HG02571 (cell line): ENCODE data around the gene CDK7.
"Not testable (repeated sequence)": the region's sequence is repeated elsewhere in the genome, so short reads cannot be mapped to it uniquely, and the experiment has no call there.

Experiments used
- ATAC-seq: cut with Tn5 transposase; IDR thresholded peaks from one replicate; pipeline ENCODE4 v1.9.1; 2021; ENCODE audit warnings: mild to moderate bottlenecking, moderate library complexity; ENCODE audit not compliant: unreplicated experiment

CDK7 gene

GRCh38 chr5:69234457-69235268 is at the start of gene CDK7:
Gene CDK7, plus strand, starts transcription at chr5:69234886. Its CDS starts 90 bp downstream, at chr5:69234976.
- peak; percentile 99 for ATAC-seq

DNA sequence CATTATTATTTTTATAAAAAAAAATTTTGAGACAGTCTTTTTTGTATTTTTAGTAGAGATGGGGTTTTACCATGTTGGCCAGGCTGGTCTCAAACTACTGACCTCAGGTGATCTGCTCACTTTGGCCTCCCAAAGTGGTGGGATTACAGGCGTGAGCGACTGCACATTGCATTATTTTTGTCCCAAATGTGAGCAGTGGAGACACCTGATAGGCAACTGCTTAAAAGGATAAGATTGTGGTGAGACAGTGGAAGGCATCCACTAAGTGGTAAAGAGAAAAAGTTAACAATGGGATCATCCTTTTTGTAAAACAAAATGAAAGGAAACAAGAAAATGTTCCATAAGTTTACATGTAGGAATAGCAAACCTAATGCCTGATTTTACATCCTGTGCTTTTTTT is 47.3 kb upstream of the CDK7 start:
- ATAC-seq: no peak

- no peak for ATAC-seq
Measured at GRCh38 chr5:69188811-69189161, 45.9 kb upstream of the CDK7 start.

DNA sequence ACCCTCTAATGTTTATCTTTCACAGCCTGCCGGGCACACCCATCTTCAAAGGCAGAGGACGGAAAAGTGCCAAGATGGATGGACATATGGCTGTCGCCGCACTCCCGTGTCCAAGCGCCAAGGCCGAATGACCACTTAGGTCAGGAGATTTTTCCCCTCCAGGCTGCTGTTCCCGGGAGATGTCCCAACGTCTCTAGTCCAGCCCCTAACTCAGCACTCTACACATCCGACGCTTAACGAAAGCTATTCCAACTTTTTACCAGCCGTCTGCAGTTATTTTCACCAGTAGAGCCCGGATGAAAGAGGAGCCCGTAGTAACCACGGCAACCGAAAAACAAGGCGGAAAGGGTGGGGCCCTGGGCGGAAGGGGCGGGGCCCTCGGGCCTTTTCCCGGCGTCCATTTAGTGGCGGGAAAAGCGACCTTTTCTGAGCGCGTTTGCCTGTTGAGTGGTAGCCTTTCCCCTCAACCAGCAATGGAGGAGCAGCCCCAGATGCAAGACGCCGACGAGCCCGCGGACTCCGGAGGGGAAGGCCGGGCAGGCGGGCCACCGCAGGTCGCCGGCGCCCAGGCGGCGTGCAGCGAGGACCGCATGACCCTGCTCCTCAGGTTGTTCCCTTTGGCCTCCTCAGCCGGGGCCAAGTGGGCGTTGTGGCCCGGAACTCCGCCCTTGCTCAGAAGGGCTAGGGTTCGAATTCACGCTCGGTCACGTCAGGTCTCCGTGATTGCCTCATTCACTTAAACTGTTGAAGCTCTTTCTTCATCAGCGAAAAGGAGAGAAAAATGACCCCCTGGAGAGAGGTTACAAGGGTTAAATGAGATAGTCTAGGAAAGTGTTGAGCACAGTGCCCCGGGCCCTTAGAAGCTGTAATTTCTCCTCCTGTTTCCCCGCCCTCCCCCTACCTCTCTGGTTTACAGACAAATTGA is 45.3 kb upstream of the CDK7 start, which contains the start of gene CENPH:
TSS of gene CENPH (plus strand) at position 422 of the 925 bp plus-strand sequence. CDS start at position 474, 52 bp downstream.
- ATAC-seq: peak; percentile 97

DNA sequence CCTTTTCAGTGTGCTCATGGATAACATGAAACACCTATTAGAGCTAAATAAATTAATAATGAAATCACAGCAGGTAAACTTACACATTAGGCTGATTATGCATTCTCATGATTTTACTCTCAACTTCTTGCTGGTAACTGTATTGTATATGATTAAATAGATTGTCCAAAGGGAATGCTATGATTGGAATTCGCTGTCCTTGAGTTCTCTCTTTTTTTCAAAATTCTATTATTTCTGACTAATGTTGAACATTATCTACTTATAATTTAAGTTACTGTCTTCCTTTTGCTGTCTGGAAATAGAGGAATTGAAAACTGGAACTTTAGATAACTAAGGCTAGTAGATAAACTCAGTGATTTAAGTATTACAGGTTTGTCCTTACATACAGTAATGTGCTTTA is 32.2 kb upstream of the CDK7 start:
- ATAC-seq: no peak

DNA sequence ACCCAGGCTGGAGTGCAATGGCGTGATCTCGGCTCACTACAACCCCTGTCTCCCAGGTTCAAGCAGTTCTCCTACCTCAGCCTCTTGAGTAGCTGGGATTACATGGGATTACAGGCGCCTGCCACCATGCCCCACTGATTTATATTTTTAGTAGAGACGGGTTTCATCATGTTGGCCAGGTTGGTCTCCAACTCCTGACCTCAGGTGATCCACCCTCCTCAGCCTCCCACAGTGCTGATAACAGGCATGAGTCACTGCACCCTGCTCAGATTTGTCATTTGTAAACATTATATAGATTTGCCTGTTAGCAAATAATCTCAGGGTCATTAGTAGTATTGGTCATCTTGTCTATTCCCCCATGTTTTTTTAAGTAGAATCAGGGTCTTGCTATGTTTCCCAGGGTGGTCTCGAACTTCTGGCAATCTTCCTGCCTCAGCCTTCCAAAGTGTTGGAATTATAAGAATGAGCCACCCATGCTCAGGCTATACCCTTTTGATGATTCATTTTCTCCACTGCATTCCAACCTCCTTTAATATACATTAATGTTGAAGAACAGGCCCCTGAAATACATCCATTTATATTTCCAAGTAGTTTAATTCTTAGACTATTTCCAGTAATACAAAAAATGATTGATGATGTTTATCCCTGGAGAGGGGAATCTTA is 28.0 kb upstream of the CDK7 start:
- ATAC-seq: no peak

DNA sequence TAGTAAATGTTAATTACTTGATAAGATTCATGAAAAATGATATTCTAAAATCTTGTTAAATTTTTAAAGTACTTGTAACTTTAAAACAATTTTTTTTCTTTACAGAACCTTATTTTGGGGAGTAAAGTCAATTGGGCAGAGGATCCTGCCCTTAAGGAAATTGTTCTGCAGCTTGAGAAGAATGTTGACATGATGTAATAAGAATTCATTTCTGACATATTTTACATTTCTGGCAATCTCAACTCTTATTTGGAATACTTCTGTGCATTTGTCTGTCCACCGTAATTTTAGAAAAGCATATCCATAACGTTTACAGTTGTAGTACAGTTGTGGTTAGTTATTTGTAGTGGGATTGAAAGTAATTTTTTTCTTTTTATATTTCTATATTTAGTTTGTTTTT is 25.1 kb upstream of the CDK7 start:
- ATAC-seq: no peak

- ATAC-seq: no peak
Measured at GRCh38 chr5:69211200-69211599, 23.5 kb upstream of the CDK7 start.

GRCh38 chr5:69212022-69212421 is 22.7 kb upstream of the CDK7 start:
- no peak for ATAC-seq

DNA sequence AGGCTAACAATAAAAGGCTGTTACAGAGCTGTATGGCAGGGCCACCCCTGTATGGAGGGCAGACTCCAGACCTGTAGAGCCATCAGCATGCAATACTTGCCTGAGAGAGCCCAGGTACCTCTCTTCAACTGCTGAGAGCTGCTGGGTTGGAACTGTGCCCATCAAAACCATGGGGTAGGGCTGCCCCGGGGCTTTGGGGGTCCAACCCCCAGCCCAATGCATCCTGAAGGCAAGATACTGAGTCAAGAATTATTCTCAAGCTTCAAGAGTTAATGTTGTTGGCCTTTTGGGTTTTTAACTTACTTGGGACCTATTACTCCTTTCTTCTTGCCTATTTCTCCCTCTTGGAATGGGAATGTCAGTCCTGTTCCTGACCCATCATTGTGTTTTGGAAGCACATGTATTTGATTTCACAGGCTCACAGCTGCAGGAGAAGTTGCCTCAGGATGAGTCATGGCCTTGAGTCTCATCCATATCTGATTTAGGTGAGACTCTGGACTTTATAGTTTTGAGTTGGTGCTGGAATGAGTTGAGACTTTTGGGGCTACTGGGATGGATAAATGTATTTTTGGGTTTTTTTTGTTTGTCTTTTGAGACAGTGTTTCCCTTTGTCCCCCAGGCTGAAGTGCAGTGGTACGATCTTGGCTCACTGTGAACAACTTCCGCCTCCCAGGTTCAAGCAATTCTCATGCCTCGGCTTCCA is 21.0 kb upstream of the CDK7 start:
- ATAC-seq: no peak

- no peak for ATAC-seq
Measured at GRCh38 chr5:69217151-69217511, 17.6 kb upstream of the CDK7 start.

- peak; percentile 93 for ATAC-seq
Measured at GRCh38 chr5:69217548-69218526, 16.8 kb upstream of the CDK7 start.

GRCh38 chr5:69219939-69220338 is 14.7 kb upstream of the CDK7 start:
- ATAC-seq: no peak

GRCh38 chr5:69220371-69220770 is 14.3 kb upstream of the CDK7 start:
- ATAC-seq: not testable (repeated sequence)

GRCh38 chr5:69220833-69221232 is 13.9 kb upstream of the CDK7 start:
- ATAC-seq: not testable (repeated sequence)

- no peak for ATAC-seq
Measured at GRCh38 chr5:69224520-69224919, 10.2 kb upstream of the CDK7 start.

DNA sequence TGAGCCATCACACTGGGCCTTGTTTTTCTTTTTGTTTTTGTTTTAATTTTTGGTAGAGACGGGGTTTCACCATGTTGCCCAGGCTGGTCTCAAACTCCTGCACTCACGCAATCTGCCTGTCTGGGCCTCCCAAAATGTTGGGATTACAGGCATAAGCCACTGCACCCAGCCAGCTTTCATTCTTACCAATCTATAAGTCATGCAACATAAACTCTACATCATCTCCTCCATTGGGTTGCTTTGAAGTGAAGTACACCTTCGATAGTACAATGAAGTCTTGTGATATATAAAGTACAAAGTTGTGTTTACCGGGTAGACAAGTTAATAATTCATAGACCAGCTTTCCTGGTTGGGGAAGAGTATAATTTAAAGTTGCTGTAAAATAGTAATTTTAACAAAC is 8.8 kb upstream of the CDK7 start:
- no peak for ATAC-seq

- ATAC-seq: no peak
Measured at GRCh38 chr5:69230181-69230580, 4.5 kb upstream of the CDK7 start.

DNA sequence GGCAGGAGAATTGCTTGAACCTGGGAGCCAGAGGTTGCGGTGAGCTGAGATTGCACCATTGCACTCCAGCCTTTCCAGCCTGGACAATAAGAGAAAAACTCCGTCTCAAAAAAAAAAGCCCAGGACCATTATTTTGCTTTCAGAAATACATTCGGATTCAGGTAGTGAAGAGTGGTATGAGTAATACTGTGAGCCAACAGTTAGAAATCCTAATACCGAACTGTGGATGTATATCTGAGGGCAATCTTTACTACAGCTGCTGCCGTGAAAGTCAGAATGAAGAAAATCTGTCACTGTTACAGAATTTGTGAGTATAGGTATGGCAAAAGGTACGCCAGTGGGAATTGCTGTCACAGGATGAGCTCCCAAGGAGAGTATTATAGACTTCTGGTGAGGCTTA is 3.4 kb upstream of the CDK7 start:
- ATAC-seq: no peak

- ATAC-seq: no peak
Measured at GRCh38 chr5:69231851-69232250, 2.8 kb upstream of the CDK7 start.
